ENCODE measurements around the gene NUAK1. TPM values are rescaled to one million over a fixed set of nuclear protein-coding genes. Genes with fewer than 3 reads are reported as not detected.
A peak's percentile ranks its signal among the peaks of the same experiment; 100 is the strongest.

NUAK1 gene
- total and polyA plus RNA-seq, 7 donors = 1.8 to 12.1 (median 5.8) TPM

GRCh38 chr12:106066726-106067325 lies 71.9 kb downstream of the NUAK1 start:
- Histone ChIP-seq H3K4me1 (peaks cover 0 to 8% (median 4%) of the 10 kb centered on the region in 4 donors), H3K27me3 (no peaks in the 10 kb centered on the region), H3K4me3 (no peak overlapping the region), H3K36me3 (peaks cover 0 to 9% (median 2%) of the 10 kb centered on the region in 4 donors), H3K9me3 (no peaks in the 10 kb centered on the region), H3K27ac (no peak overlapping the region)
- DNase-seq = no peak
- TF ChIP-seq POLR2AphosphoS5 (IDR thresholded peaks at IDR 0.05) = no peak
- TF ChIP-seq CTCF (IDR thresholded peaks at IDR 0.05) = no peak
- TF ChIP-seq EP300 (IDR thresholded peaks at IDR 0.05) = no peak
- TF ChIP-seq POLR2A (IDR thresholded peaks at IDR 0.05) = no peak
- 96 to 97% methylated on average over 25 of the region's 25 CpGs for WGBS, 2 donors
- intact Hi-C loops (cut with DNase I) = no loop called here

- H3K27me3 ChIP-seq = no peaks in the 10 kb centered on the region
- no peak overlapping the region for H3K27ac ChIP-seq
- no peaks in the 10 kb centered on the region for H3K9me3 ChIP-seq
- H3K36me3 ChIP-seq = peaks cover 0 to 9% (median 2%) of the 10 kb centered on the region in 4 donors
- peaks cover 0 to 2% (median under 1%) of the 10 kb centered on the region in 4 donors for H3K4me1 ChIP-seq
- no peak for DNase-seq
- TF ChIP-seq CTCF (IDR thresholded peaks at IDR 0.05) = no peak
- no peak for TF ChIP-seq EP300 (IDR thresholded peaks at IDR 0.05)
- TF ChIP-seq POLR2AphosphoS5 (IDR thresholded peaks at IDR 0.05) = no peak
- no peak for TF ChIP-seq POLR2A (IDR thresholded peaks at IDR 0.05)
- intact Hi-C loops (cut with DNase I) = no loop called here
- no peak overlapping the region for H3K4me3 ChIP-seq
- WGBS, 2 donors = 63 to 64% methylated on average over 6 of the region's 6 CpGs
Measured at GRCh38 chr12:106066051-106066705, 72.6 kb downstream of the NUAK1 start.

- WGBS, 2 donors = 0 to 79% methylated on average over 1 of the region's 1 CpG
- peaks cover 0 to 9% (median 2%) of the 10 kb centered on the region in 4 donors for H3K36me3 ChIP-seq
- no peaks in the 10 kb centered on the region for H3K27me3 ChIP-seq
- DNase-seq = no peak
- H3K4me3 ChIP-seq = no peak overlapping the region
- no peaks in the 10 kb centered on the region for H3K4me1 ChIP-seq
- H3K9me3 ChIP-seq = no peaks in the 10 kb centered on the region
- H3K27ac ChIP-seq = peak overlapping the region in 1 of 4 donors; percentile 18
- no peak for TF ChIP-seq POLR2AphosphoS5 (IDR thresholded peaks at IDR 0.05)
- no peak for TF ChIP-seq CTCF (IDR thresholded peaks at IDR 0.05)
- TF ChIP-seq EP300 (IDR thresholded peaks at IDR 0.05) = no peak
- TF ChIP-seq POLR2A (IDR thresholded peaks at IDR 0.05) = no peak
- intact Hi-C loops (cut with DNase I) = no loop called here
Measured at GRCh38 chr12:106065506-106065905, 73.2 kb downstream of the NUAK1 start.

GRCh38 chr12:106064721-106065021 lies 74.1 kb downstream of the NUAK1 start:
- Histone ChIP-seq H3K27ac (peak overlapping the region in 1 of 4 donors; percentile 18), H3K4me1 (no peaks in the 10 kb centered on the region), H3K27me3 (no peaks in the 10 kb centered on the region), H3K9me3 (no peaks in the 10 kb centered on the region), H3K4me3 (no peak overlapping the region), H3K36me3 (peaks cover 0 to 9% (median 2%) of the 10 kb centered on the region in 4 donors)
- no peak for TF ChIP-seq CTCF (IDR thresholded peaks at IDR 0.05)
- TF ChIP-seq POLR2AphosphoS5 (IDR thresholded peaks at IDR 0.05) = no peak
- TF ChIP-seq EP300 (IDR thresholded peaks at IDR 0.05) = no peak
- TF ChIP-seq POLR2A (IDR thresholded peaks at IDR 0.05) = no peak
- DNase-seq = no peak
- intact Hi-C loops (cut with DNase I) = no loop called here
- WGBS, 2 donors = 92% methylated on average over 2 of the region's 2 CpGs
